ENCODE measurements around the gene MCU. TPM values are rescaled to one million over a fixed set of nuclear protein-coding genes. Genes with fewer than 3 reads are reported as not detected.
A peak's percentile ranks its signal among the peaks of the same experiment; 100 is the strongest.
"Not testable (repeated sequence)": the region's sequence is repeated elsewhere in the genome, so short reads cannot be mapped to it uniquely, and the experiment has no call there.

Gene MCU
- total RNA-seq, 1 donor from 2014 or later, result 31.8 TPM

DNA sequence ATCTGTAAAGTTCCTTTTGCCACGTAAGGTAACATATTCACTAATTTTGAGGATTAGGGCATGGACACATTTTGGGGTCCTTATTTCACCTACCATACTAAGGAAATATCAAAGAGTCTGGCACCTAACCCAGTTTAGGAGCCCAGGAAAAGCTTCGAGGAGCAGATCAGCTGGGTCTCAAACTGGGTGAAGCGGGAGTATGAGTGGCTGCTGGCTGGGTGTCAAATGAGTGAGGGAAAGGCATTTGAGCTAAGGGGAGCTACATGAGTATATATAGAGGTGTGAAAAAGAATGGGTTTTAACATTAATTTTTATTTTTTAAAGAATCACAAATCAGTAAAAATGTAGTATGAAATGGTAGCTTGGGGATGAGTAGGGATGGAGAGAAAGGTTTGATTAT, 71.3 kb downstream of the MCU start:
- Histone ChIP-seq H3K27ac (ENCODE audit: low read depth, low read length) (no peak overlapping the region), H2AFZ (ENCODE audit: low read depth, low read length) (no peak overlapping the region), H3K9ac (ENCODE audit: low read length) (no peak overlapping the region), H3K4me2 (ENCODE audit: low read length) (no peak overlapping the region), H3K9me3 (ENCODE audit: insufficient read depth, low read depth, low read length) (no peaks in the 10 kb centered on the region), H3K79me2 (ENCODE audit: insufficient read depth, low read length) (peaks cover 27% of the 10 kb centered on the region), H3K36me3 (ENCODE audit: insufficient read depth, low read length) (no peaks in the 10 kb centered on the region), H3K4me1 (ENCODE audit: insufficient read depth, low read length) (peaks cover 11% of the 10 kb centered on the region), H4K20me1 (ENCODE audit: insufficient read depth, low read length) (no peaks in the 10 kb centered on the region), H3K4me3 (ENCODE audit: insufficient read depth, low read depth, low read length) (no peak overlapping the region), H3K27me3 (ENCODE audit: insufficient read depth, low read length) (no peaks in the 10 kb centered on the region)
- TF ChIP-seq EZH2 (IDR thresholded peaks at IDR 0.05; ENCODE audit: insufficient read depth, low read length), result no peak
- TF ChIP-seq, protein P1, sequence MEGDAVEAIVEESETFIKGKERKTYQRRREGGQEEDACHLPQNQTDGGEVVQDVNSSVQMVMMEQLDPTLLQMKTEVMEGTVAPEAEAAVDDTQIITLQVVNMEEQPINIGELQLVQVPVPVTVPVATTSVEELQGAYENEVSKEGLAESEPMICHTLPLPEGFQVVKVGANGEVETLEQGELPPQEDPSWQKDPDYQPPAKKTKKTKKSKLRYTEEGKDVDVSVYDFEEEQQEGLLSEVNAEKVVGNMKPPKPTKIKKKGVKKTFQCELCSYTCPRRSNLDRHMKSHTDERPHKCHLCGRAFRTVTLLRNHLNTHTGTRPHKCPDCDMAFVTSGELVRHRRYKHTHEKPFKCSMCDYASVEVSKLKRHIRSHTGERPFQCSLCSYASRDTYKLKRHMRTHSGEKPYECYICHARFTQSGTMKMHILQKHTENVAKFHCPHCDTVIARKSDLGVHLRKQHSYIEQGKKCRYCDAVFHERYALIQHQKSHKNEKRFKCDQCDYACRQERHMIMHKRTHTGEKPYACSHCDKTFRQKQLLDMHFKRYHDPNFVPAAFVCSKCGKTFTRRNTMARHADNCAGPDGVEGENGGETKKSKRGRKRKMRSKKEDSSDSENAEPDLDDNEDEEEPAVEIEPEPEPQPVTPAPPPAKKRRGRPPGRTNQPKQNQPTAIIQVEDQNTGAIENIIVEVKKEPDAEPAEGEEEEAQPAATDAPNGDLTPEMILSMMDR (IDR thresholded peaks at IDR 0.05; ENCODE audit: insufficient read depth, low read depth, low read length), result no peak
- FAIRE-seq, result no peak
- Mint-ChIP-seq H3K36me3 (ENCODE audit: low read depth, unreplicated experiment) (peaks cover 4% of the 10 kb centered on the region), H3K4me1 (ENCODE audit: low read depth, unreplicated experiment) (peaks cover 19% of the 10 kb centered on the region), H3K4me3 (ENCODE audit: unreplicated experiment) (no peak overlapping the region), H3K9me3 (ENCODE audit: unreplicated experiment) (peaks cover 1% of the 10 kb centered on the region), H3K27me3 (ENCODE audit: low read depth, unreplicated experiment) (no peaks in the 10 kb centered on the region), H3K27ac (ENCODE audit: unreplicated experiment) (peak overlapping the region; percentile 83)
- no peak for DNase-seq (ENCODE audit: low read depth)

DNA sequence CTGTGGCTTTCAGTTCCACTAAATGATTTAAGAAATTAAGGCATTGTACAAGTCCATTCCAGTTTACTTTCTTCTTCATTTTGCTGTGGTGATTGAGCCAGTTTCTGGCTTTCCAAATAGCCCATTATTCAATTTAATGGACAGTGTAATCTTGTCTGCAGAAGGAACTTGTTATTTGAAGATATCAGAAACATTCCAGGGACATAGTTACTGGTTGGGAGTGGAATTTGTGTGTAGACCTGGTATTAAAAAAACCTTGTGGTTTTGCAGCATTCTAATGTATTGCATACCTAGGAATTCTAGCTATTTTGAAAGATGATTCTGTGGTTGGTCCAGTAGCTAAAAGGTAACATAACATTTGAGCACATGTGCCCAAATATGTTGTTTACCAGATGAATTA, 72.2 kb downstream of the MCU start:
- H3K79me2 ChIP-seq (ENCODE audit: insufficient read depth, low read length), result peaks cover 27% of the 10 kb centered on the region
- peak; percentile 97 for DNase-seq (ENCODE audit: low read depth)
- peak overlapping the region; percentile 3 for H3K4me3 Mint-ChIP-seq (ENCODE audit: unreplicated experiment)
- H3K27ac ChIP-seq (ENCODE audit: low read depth, low read length), result peak overlapping the region; percentile 49
- no peak overlapping the region for H2AFZ ChIP-seq (ENCODE audit: low read depth, low read length)
- no peaks in the 10 kb centered on the region for H3K9me3 ChIP-seq (ENCODE audit: insufficient read depth, low read depth, low read length)
- H3K36me3 ChIP-seq (ENCODE audit: insufficient read depth, low read length), result no peaks in the 10 kb centered on the region
- H3K4me3 ChIP-seq (ENCODE audit: insufficient read depth, low read depth, low read length), result no peak overlapping the region
- H3K27me3 Mint-ChIP-seq (ENCODE audit: low read depth, unreplicated experiment), result no peaks in the 10 kb centered on the region
- peaks cover 4% of the 10 kb centered on the region for H3K36me3 Mint-ChIP-seq (ENCODE audit: low read depth, unreplicated experiment)
- H4K20me1 ChIP-seq (ENCODE audit: insufficient read depth, low read length), result no peaks in the 10 kb centered on the region
- H3K27ac Mint-ChIP-seq (ENCODE audit: unreplicated experiment), result peak overlapping the region; percentile 83
- peaks cover 1% of the 10 kb centered on the region for H3K9me3 Mint-ChIP-seq (ENCODE audit: unreplicated experiment)
- peaks cover 11% of the 10 kb centered on the region for H3K4me1 ChIP-seq (ENCODE audit: insufficient read depth, low read length)
- peaks cover 19% of the 10 kb centered on the region for H3K4me1 Mint-ChIP-seq (ENCODE audit: low read depth, unreplicated experiment)
- H3K27me3 ChIP-seq (ENCODE audit: insufficient read depth, low read length), result no peaks in the 10 kb centered on the region
- peak overlapping the region; percentile 63 for H3K4me2 ChIP-seq (ENCODE audit: low read length)
- TF ChIP-seq, protein P1 (IDR thresholded peaks at IDR 0.05; ENCODE audit: insufficient read depth, low read depth, low read length), result no peak
- TF ChIP-seq EZH2 (IDR thresholded peaks at IDR 0.05; ENCODE audit: insufficient read depth, low read length), result no peak
- peak overlapping the region; percentile 10 for H3K9ac ChIP-seq (ENCODE audit: low read length)
- peak; percentile 93 for FAIRE-seq

DNA sequence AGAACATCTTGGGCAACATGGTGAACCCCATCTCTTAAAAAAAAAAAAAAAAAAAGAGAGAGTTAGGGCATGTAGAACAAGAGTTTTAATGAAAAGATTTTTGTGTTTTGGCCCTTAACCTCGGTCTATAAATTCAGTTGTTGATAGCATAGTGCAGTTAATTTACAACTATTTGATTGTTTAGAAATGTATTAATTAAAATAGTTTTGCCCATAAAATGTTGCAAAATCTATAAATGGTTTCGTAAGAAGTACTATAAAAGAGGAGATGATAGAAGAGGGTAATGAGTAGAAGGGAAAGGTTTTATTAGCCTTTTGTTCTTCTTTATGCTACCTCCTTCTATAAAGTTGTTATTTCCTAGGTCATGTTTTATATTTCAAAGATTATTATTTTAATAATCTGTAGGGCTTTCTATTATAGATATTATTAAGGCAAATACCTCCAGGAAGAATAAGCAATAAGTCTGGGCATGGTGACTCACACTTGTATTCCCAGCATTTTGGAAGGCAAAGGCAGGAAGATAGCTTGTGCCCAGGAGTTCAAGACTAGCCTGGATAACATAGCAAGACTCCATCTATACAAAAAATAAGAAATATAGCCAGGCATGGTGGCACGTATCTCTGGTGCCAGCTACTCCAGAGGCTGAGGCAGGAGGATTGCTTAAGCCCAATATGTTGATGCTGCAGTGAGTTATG, 73.3 kb downstream of the MCU start:
- Mint-ChIP-seq H3K27ac (ENCODE audit: unreplicated experiment) (peak overlapping the region; percentile 83), H3K27me3 (ENCODE audit: low read depth, unreplicated experiment) (no peaks in the 10 kb centered on the region), H3K4me3 (ENCODE audit: unreplicated experiment) (no peak overlapping the region), H3K36me3 (ENCODE audit: low read depth, unreplicated experiment) (peaks cover 9% of the 10 kb centered on the region), H3K9me3 (ENCODE audit: unreplicated experiment) (peaks cover 1% of the 10 kb centered on the region), H3K4me1 (ENCODE audit: low read depth, unreplicated experiment) (peaks cover 19% of the 10 kb centered on the region)
- H4K20me1 ChIP-seq (ENCODE audit: insufficient read depth, low read length), result no peaks in the 10 kb centered on the region
- TF ChIP-seq EZH2 (IDR thresholded peaks at IDR 0.05; ENCODE audit: insufficient read depth, low read length), result no peak
- TF ChIP-seq, protein P1 (IDR thresholded peaks at IDR 0.05; ENCODE audit: insufficient read depth, low read depth, low read length), result no peak
- H3K9ac ChIP-seq (ENCODE audit: low read length), result no peak overlapping the region
- FAIRE-seq, result no peak
- peaks cover 38% of the 10 kb centered on the region for H3K79me2 ChIP-seq (ENCODE audit: insufficient read depth, low read length)
- no peak overlapping the region for H3K4me2 ChIP-seq (ENCODE audit: low read length)
- peaks cover 11% of the 10 kb centered on the region for H3K4me1 ChIP-seq (ENCODE audit: insufficient read depth, low read length)
- no peak overlapping the region for H3K4me3 ChIP-seq (ENCODE audit: insufficient read depth, low read depth, low read length)
- H3K27ac ChIP-seq (ENCODE audit: low read depth, low read length), result no peak overlapping the region
- DNase-seq (ENCODE audit: low read depth), result no peak
- H2AFZ ChIP-seq (ENCODE audit: low read depth, low read length), result no peak overlapping the region
- no peaks in the 10 kb centered on the region for H3K9me3 ChIP-seq (ENCODE audit: insufficient read depth, low read depth, low read length)
- no peaks in the 10 kb centered on the region for H3K36me3 ChIP-seq (ENCODE audit: insufficient read depth, low read length)
- H3K27me3 ChIP-seq (ENCODE audit: insufficient read depth, low read length), result no peaks in the 10 kb centered on the region

DNA sequence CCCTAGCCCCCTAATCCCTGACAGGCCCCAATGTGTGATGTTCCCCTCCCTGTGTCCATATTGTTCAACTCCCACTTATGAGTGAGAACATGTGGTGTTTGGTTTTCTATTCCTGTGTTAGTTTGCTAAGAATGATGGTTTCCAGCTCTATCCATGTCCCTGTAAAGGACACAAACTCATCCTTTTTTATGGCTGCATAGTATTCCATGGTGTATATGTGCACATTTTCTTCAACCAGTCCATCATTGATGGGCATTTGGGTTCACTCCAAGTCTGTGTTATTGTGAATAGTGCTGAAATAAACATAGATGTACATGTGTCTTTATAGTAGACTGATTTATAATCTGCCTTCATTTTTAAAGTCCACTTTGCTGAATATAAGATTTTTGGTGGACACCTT, 79.3 kb downstream of the MCU start:
- not testable (repeated sequence) for H3K4me2 ChIP-seq (ENCODE audit: low read length); H3K9me3 ChIP-seq (ENCODE audit: insufficient read depth, low read depth, low read length); H3K27ac Mint-ChIP-seq (ENCODE audit: unreplicated experiment); H2AFZ ChIP-seq (ENCODE audit: low read depth, low read length); FAIRE-seq; H3K36me3 ChIP-seq (ENCODE audit: insufficient read depth, low read length); H3K27me3 ChIP-seq (ENCODE audit: insufficient read depth, low read length); H3K4me1 ChIP-seq (ENCODE audit: insufficient read depth, low read length); H3K27ac ChIP-seq (ENCODE audit: low read depth, low read length); H3K4me1 Mint-ChIP-seq (ENCODE audit: low read depth, unreplicated experiment); H3K4me3 Mint-ChIP-seq (ENCODE audit: unreplicated experiment); H3K9ac ChIP-seq (ENCODE audit: low read length); H3K4me3 ChIP-seq (ENCODE audit: insufficient read depth, low read depth, low read length); DNase-seq (ENCODE audit: low read depth); H3K27me3 Mint-ChIP-seq (ENCODE audit: low read depth, unreplicated experiment); H4K20me1 ChIP-seq (ENCODE audit: insufficient read depth, low read length)
- peaks cover 14% of the 10 kb centered on the region for H3K9me3 Mint-ChIP-seq (ENCODE audit: unreplicated experiment)
- peaks cover 35% of the 10 kb centered on the region for H3K79me2 ChIP-seq (ENCODE audit: insufficient read depth, low read length)
- H3K36me3 Mint-ChIP-seq (ENCODE audit: low read depth, unreplicated experiment), result peaks cover 16% of the 10 kb centered on the region
